GM19025 (cell line): Measurements from ENCODE around the gene SYNPR.

Experiments
- ATAC-seq: cut with Tn5 transposase; IDR thresholded peaks from one replicate; pipeline ENCODE4 v1.9.1; 2021; ENCODE audit warnings: mild to moderate bottlenecking, low read depth, moderate library complexity; ENCODE audit not compliant: unreplicated experiment

The SYNPR gene

GRCh38 chr3:63370094-63370493 is 92.0 kb downstream of the SYNPR start:
- no peak for ATAC-seq

- no peak for ATAC-seq
Measured at GRCh38 chr3:63383040-63383439, 104.9 kb downstream of the SYNPR start.

GRCh38 chr3:63384382-63384781 is 106.3 kb downstream of the SYNPR start:
- ATAC-seq, result no peak

- no peak for ATAC-seq
Measured at GRCh38 chr3:63385629-63386028, 107.5 kb downstream of the SYNPR start.

- ATAC-seq, result no peak
Measured at GRCh38 chr3:63386568-63386967, 108.5 kb downstream of the SYNPR start.

GRCh38 chr3:63387568-63387967 is 109.5 kb downstream of the SYNPR start:
- ATAC-seq, result no peak

- ATAC-seq, result no peak
Measured at GRCh38 chr3:63390710-63391230, 112.7 kb downstream of the SYNPR start.

GRCh38 chr3:63395960-63396359 is 117.9 kb downstream of the SYNPR start:
- ATAC-seq, result no peak

- no peak for ATAC-seq
Measured at GRCh38 chr3:63400246-63400860, 122.2 kb downstream of the SYNPR start.

GRCh38 chr3:63405882-63406281 is 127.8 kb downstream of the SYNPR start:
- ATAC-seq, result no peak

- ATAC-seq, result no peak
Measured at GRCh38 chr3:63413523-63413922, 135.4 kb downstream of the SYNPR start.

GRCh38 chr3:63414607-63415006 is 136.5 kb downstream of the SYNPR start:
- no peak for ATAC-seq

GRCh38 chr3:63429905-63430304 is 151.8 kb downstream of the SYNPR start:
- ATAC-seq, result no peak

GRCh38 chr3:63430875-63431274 is 152.8 kb downstream of the SYNPR start:
- ATAC-seq, result no peak

GRCh38 chr3:63437858-63438257 is 159.8 kb downstream of the SYNPR start:
- no peak for ATAC-seq

- ATAC-seq, result no peak
Measured at GRCh38 chr3:63438826-63439371, 160.8 kb downstream of the SYNPR start.

- no peak for ATAC-seq
Measured at GRCh38 chr3:63441262-63441661, 163.2 kb downstream of the SYNPR start.

GRCh38 chr3:63442918-63443317 is 164.8 kb downstream of the SYNPR start:
- no peak for ATAC-seq

- ATAC-seq, result no peak
Measured at GRCh38 chr3:63450023-63450422, 171.9 kb downstream of the SYNPR start.

- no peak for ATAC-seq
Measured at GRCh38 chr3:63450634-63451363, 172.7 kb downstream of the SYNPR start.

GRCh38 chr3:63456901-63457300 is 178.8 kb downstream of the SYNPR start:
- no peak for ATAC-seq

- no peak for ATAC-seq
Measured at GRCh38 chr3:63458405-63458804, 180.3 kb downstream of the SYNPR start.
